Hematopoietic multipotent progenitor cell treated with erythropoietin and hydrocortisone succinate and interleukin-3 and kit ligand, for 15 days (in vitro differentiated cells): ENCODE data around the gene TOR1B.
A peak's percentile ranks its signal among the peaks of the same experiment; 100 is the strongest.
"Not testable (repeated sequence)": the region's sequence is repeated elsewhere in the genome, so short reads cannot be mapped to it uniquely, and the experiment has no call there.

Source experiments
- DNase-seq: peaks from one replicate; pipeline ENCODE4 v3.0.0-alpha.2; 2015; ENCODE audit warnings: low spot score

The TOR1B gene

DNA sequence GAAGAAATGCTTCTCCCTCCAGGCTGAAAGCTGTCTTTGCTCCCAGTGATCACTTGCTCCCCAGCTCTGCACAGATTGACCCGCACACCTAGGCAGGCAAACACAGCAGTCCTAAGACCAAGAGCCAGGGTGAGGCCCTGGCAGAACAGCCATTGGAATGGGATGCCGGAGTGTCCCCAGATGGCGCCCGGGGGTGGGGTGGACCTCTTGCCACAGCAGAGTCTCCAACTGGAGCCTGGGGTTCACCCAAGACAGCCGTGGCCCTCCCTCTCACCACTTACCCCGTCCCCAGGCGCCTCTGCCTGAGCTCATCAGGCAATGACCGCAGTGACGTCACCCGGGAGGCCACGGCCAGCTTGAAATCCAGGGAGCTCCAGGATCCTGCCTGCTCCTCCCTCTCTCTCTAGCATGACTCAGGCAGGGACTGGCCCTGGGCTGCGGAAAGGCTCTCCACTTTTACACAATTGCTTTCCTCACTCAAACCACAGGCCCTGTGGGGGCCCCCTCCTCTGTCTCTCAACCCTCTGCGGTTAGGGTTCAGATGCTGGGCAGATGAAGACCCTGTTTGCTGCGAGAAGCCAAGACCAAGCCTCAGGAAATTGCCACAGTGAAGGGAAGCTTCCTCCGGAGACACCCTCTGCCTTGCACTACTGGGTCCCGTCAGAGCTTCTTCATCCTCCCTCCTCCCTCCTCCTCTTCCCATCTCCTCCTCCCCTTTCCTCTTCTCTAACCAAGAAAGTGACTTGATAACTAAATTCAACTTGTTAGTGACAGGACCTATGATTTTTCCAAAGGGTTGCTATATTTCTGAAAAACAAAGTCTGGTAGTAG lies 25.8 kb upstream of the TOR1B start:
- no peak for DNase-seq

DNA sequence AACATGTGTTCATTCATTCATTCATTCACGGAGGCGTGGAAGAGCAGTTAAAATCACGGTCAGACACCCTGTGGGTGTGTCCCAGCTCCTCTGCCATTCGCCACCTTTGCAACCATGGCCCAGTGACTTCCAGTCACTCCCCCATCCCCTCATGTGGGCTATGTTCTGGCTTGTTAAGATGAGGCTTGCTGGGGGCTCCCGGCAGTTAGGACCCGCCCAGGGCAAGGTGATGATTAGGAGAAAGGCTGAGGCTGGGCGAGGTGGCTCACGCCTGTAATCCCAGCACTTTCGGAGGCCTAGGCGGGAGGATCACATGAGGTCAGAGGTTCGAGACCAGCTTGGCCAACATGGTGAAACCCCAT lies 25.2 kb upstream of the TOR1B start:
- no peak for DNase-seq

DNA sequence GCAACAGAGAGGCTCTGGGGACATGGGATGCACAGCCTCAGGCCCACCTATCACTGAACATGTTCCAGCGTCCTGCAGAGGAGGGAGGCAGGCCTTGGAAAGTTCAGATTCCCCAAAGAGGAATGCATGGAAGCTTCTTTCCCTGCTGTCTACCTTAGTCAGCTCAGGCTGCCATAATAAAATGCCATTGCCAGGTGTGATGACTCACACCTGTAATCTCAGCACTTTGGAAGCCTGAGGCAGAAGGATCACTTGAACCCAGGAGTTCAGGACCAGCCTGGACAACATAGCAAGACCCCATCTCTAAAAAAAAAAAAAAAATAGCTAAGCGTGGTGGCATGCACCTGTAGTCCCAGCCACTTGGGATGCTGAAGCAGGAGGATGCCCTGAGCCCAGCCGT lies 24.5 kb upstream of the TOR1B start:
- DNase-seq = no peak

DNA sequence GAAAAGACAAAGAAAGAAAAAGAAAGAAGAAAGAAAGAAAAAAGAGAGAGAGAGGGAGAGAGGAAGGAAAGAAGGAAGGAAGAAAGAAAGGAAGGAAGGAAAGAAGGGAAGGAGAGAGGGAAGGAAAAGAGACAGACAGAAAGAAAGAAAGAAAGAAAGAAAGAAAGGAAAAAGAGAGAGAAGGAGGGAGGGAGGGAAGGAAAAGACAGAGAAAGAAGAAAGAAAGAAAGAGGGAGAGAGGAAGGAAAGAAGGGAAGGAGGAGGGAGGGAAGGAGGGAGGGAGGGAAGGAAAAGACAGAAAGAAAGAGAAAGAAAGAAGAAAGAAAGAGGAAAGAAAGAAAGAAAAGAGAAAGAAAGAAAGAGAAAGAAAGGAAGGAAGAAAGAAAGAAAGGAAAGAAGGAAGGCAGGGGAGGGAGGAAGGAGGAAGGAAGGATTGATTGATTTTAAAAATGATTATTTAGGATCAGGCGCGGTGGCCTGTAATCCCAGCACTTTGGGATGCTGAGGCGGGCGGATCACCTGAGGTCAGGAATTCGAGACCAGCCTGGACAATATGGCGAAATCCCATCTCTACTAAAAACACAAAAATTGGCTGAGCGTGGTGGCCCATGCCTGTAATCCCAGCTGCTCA lies 23.3 kb upstream of the TOR1B start:
- DNase-seq = no peak

DNA sequence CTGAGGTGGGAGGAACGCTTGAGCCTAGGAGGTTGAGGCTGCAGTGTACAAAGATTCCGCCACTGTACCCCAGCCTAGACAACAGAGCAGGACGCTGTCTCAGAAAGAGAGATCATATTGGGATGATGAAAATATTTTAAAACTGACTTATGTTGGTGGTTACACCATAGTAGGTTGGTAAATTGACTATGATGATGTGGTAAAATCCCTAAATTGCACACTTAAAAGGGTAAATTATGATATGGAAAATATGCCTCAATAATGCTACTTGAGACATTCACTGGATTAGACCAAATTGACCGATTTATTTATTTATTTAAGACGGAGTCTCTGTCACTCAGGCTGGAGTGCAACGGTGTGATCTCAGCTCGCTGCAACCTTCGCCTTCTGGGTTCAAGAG lies 21.9 kb upstream of the TOR1B start:
- DNase-seq = no peak

DNA sequence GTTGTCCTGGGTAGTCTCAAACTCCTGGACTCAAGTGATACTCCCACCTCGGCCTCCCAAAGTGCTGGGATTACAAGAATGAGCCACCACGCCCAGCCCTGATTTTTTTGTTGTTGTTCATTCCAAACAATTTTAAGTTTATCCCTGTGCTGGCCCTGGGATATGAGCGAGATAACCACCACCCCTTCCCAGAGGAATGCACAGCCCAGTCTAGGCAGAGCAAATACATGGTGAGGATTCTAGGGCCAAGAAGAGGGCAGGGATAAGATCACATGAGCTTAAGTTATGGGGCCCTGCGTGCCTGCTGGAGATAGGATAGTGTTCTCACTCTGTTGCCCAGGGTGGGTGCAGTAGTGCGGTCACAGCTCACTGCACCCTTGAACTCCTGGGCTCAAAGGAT lies 21.0 kb upstream of the TOR1B start:
- no peak for DNase-seq

DNA sequence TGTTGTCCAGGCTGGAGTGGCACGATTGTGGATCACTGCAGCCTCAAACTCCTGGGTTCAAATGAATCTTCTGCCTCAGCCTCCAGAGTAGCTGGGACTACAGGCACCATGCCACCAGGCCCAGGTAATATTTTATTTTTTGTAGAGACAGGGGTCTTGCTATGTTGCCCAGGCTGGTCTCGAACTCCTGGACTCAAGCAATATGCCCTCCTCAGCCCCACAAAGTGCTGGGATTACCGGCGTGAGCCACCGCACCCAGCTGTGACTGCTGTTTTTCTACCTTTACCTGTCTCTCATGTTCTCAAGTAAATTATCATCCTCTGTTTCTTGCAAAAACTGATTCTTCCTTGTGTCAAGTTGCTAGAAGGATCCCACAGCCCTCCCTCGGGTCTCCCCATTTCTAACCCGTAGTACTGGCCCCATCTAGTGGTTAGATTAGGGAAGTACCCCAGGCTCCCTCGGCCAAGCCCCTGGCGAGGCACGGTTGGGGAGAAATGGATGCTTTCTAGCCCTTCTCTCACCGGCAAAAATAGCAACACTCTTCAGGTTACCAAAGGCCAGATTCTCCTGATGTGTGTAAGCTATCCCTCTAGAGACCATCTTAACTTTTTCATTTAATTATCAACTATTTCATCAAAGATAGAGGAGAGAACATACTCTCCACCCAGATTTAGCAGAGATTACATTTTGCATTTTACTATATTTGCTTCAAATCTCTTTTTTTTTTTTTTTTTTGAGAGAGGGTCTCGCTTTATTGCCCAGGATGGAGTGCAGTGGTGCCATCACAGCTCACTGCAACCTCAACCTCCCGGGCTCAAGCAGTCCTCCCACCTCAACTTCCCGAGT lies 19.2 kb upstream of the TOR1B start:
- peak; percentile 85 for DNase-seq

DNA sequence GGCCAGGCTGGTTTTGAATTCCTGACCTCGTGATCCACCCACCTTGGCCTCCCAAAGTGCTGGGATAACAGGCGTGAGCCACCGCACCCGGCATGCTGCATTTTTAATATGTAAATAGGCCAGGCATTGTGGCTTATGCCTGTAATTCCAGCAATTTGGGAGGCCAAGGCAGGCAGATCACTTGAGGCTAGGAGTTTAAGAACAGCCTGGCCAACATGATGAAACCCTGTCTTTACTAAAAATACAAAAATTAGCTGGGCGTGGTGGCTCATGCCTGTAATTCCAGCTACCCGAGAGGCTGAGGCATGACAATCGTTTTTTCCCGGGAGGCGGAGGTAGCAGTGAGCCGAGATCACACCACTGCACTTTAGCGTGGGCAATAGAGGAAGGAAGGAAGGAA lies 18.0 kb upstream of the TOR1B start:
- not testable (repeated sequence) for DNase-seq

DNA sequence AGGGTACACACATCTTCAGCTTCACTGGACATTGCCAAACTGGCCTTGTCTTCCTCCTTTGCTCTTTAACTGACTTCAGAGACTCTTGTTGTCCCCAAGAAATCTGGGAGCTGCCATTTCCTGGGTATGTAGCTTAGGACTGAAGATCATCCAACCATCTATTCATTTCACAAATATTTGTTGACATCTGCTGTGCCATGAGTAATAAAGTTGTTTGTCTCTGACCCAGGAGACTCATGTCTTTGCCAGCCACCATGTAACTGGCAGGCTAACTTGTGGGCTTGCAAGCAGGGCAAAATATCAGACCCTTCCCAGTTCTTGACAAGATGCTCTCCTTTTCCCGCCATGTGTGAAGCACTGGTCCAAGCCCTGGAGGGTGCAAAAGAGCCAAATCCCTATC lies 17.1 kb upstream of the TOR1B start:
- DNase-seq = no peak

DNA sequence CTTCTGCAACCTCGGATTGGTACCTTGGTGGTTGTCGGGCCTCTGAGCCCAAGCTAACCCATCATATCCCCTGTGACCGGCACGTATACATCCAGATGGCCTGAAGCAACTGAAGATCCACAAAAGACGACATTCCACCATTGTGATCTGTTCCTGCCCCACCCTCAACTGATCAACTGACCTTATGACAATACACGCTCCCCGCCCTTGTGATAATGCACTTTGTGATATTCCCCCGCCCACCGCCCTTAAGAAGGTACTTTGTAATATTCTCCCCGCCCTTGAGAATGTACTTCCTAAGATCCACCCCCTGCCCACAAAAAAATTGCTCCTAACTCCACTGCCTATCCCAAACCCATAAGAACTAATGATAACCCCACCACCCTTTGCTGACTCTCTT lies 16.5 kb upstream of the TOR1B start:
- DNase-seq = no peak

DNA sequence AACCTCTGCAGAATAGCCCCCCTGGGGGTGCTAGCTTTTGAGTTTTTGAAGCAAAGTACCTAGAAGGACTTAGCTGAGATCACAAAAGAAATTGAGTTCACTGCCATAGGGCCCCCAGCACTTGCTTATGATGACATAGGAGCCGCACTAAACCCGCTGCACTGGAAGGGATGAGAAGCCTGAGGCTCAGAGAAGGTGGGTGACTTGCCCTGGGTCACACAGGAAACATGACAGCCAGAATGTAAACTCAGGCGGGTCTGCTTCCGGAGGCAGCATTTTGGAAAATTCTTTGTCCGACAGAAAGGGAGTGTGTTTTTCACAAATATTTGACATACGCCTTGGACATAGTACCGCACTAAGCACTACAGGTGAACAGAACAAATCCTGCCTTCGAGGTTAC lies 8.4 kb upstream of the TOR1B start:
- DNase-seq = no peak

DNA sequence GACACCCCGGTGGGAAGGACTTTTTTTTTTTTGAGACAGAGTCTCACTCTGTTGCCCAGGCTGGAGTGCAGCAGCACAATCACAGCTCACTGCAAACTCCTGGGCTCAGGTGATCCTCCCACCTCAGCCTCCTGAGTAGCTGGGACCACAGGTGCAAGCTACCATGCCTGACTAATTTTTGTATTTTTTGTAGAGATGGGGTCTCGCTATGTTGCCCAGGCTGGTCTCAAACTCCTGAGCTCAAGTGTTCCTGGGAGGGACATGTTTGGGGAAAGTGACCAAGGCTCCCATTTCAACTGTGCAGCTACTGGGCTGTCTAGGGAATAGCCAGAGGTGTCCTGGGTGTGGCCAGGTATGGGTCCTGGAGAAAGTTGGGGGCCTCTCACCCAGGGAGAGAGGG lies 7.0 kb upstream of the TOR1B start:
- not testable (repeated sequence) for DNase-seq

DNA sequence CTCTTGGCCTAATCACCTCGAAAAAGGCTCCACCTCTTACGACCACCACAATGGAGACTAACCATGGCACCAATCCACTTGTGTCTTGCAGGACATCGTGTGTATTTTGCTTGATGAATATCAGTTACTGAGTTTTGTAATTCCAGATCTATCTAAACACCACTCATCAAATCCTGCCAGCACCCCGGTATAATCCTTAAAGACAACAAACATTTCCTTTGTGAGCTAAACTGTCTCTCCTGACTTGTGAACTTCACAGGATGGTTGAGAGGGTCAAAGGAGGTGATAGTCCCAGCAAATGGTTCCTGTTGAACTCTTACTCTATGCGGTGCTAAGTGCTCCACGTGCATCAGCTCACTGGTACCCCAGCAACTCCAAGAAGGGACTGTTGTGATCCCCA lies 4.0 kb upstream of the TOR1B start:
- no peak for DNase-seq

DNA sequence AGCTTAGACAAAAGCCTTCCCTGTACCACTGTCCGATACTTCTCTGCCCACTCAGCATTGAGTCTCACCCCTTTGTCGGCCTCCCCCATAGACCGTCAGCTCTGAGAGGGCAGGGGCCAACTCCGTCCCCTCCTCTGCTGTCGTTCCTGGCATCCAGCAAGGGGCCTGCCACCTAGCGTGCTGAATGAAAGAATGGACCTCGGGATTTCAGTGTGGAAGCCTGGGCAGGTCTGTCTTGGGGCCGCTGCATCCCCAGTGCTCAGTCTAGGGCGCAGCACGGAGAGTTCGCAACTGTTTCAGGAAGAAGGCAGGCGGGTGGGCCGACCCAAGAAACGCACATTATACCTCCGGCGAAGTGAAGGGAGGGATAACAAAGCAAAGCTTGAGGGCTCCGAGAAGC lies 1.5 kb upstream of the TOR1B start:
- DNase-seq = no peak

DNA sequence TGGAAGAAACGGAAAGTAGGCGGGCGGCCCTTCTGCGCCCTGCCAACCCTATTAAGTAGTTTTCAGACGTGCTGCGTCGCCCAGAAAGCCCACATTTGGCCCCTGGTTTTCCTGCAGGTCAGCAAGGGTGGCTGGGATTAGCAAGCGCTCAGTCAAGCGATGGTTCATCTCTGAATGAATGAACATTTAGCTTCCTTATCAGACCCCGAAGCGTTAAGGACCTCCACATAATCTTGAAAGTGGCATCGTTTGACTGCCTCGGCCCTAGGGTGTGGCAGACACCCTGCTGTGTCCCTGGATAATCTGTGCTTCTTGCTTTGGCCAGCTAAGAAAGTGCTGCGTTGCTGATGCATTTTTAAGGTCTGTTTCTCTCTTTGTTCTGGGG lies 684 bp downstream of the TOR1B start:
- DNase-seq = peak; percentile 55

DNA sequence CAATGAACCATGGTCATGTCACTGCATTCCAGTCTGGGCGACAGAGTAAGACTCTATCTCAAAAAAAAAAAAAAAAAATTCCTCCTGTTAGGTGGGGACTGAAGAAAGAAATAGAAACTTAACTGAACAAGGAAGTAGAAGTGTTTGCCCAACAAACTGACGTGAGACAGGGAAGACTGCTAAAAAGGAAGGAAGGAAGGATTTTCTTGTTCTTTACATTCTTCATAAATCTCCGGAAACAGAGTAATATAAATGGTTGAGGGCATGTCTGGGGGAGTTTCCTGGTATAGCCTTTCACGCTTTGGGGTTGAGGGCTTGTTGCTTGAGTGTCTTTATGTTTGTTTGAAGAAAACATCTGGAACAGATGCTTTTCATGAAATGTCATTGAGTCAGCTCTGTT lies 3.1 kb downstream of the TOR1B start:
- DNase-seq = no peak

DNA sequence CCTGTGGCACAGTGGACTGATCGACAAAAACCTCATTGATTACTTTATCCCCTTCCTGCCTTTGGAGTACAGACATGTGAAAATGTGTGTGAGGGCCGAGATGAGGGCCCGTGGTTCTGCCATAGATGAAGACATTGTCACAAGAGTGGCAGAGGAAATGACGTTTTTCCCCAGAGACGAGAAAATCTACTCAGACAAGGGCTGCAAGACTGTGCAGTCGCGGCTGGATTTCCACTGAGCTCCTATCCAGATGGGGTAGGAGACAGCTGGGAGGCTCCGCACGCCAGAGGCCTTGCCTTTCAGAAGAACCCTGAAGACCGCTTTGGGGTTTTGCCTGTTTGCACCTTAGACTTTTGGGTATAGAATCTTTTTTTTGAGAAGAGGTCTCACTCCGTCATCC lies 6.4 kb downstream of the TOR1B start:
- DNase-seq = no peak

DNA sequence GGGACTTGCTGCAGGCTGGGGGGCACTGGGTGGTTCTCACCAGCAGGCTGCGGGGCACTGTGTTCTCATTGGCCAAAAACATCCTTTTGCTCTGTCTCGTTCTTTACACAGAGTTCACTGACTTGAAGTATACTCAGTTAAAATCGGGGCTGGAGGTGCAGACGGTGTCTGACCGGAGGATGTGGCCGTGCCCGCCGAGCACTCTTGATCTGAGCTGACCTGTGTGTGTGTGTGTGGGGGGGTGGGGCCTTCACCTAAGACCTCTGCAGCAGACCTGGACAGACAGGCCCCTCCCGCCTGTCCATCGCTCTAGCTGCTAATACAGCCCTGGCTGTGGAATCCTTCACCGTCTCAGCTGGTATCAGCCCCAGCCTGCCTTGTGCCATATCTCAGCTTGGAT lies 7.1 kb downstream of the TOR1B start:
- no peak for DNase-seq

DNA sequence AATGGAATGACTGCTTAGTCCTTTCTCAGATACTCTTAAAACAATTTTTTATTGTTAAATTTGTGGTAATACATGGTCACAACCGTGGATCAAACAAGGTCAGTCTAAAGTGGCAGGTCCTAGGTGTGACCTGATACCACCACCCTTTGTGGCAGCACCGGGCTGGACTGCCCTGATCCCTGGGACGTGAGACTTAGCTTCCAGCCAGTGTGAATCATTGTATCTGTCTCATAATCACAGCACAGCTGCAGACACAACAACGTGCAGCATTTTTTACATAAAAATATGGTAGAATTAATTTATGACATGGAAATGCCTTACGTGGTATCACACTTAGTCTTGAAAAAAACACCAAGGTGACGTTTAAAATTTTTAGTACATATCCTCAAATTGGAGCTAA lies 7.8 kb downstream of the TOR1B start:
- no peak for DNase-seq

DNA sequence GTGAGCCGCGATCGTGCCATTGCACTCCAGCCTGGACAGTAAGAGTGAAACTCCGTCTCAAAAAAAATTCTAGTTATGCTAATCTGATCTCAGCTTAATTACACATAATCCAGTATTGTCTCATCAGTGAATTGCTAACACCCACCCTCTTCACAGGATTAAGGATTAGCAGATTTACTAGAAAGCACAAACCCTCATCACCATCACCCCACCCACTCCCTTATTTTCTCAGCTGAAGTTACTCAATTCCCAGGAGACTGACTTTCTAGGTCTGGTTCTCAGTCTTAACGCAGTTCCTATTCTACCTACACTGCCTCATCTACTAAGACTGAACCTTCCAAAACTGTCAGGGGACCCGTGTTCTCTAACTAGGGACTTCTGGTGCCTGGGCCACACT lies 9.0 kb downstream of the TOR1B start:
- no peak for DNase-seq

DNA sequence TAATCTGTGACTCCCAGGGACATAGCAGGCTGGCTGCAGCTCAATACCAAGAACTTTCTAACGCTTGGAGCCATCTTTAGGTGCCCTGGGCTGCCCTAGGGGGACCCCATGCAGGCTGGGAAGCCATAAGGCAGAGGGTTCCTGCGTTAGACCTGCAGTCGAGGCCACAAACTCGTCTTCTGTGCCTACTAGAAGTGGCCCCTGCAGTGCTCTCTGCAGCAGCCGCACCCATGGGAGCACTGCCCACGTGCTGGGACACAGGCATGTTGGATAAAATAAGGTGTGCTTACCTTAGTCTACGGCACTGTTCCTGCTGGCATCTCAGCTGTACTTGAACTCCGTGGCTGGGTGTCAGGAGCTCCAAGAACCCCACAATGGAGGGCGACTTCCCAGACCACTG lies 9.4 kb downstream of the TOR1B start:
- DNase-seq = no peak

DNA sequence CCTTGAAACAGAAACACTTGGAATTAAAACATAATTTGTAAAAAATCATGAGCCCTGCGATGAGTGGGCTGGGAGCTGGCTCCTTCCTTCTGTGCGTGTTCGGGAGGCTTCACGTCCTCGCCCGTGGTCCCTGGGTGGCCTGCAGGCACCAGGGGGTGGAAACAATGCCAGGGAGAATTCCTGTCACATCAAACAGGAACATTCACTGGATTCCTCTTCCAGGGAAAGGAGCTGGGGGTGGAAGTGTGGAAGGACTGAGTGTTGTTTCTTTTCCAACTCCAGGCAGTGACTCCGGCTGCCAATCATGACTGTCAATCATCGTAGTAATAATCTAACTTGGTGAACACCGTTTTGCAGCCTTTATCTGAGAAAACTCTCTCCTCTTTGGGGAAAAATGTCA lies 10.7 kb downstream of the TOR1B start:
- DNase-seq = no peak
